HG03565 (cell line): ENCODE data around the gene AADACL3.

Experiments used
- ATAC-seq: cut with Tn5 transposase; IDR thresholded peaks from one replicate; pipeline ENCODE4 v1.9.1; 2021; ENCODE audit warnings: mild to moderate bottlenecking, moderate library complexity; ENCODE audit not compliant: unreplicated experiment

The AADACL3 gene

GRCh38 chr1:12764016-12764415 is 48.1 kb downstream of the AADACL3 start:
- no peak for ATAC-seq

- ATAC-seq = no peak
Measured at GRCh38 chr1:12769031-12769430, 53.1 kb downstream of the AADACL3 start.

GRCh38 chr1:12769976-12770505 is 54.1 kb downstream of the AADACL3 start:
- ATAC-seq = no peak

GRCh38 chr1:12770620-12771019 is 54.7 kb downstream of the AADACL3 start:
- no peak for ATAC-seq

GRCh38 chr1:12771186-12771585 is 55.3 kb downstream of the AADACL3 start:
- ATAC-seq = no peak

GRCh38 chr1:12772520-12772919 is 56.6 kb downstream of the AADACL3 start:
- no peak for ATAC-seq

- ATAC-seq = no peak
Measured at GRCh38 chr1:12773438-12773837, 57.5 kb downstream of the AADACL3 start, which contains the start of gene PRAMEF12. PRAMEF12 (plus strand) TSS chr1:12773738; CDS start chr1:12774868, 1,130 bp downstream.

- ATAC-seq = no peak
Measured at GRCh38 chr1:12774801-12775345, 59.0 kb downstream of the AADACL3 start.

- ATAC-seq = no peak
Measured at GRCh38 chr1:12775443-12775842, 59.5 kb downstream of the AADACL3 start.

- ATAC-seq = no peak
Measured at GRCh38 chr1:12776801-12777557, 61.1 kb downstream of the AADACL3 start.
